Measurements from ENCODE around the gene SLC39A9.

GRCh38 chr14:69358966-69359365 is 39.5 kb upstream of the SLC39A9 start:
- TF ChIP-seq, protein P1, sequence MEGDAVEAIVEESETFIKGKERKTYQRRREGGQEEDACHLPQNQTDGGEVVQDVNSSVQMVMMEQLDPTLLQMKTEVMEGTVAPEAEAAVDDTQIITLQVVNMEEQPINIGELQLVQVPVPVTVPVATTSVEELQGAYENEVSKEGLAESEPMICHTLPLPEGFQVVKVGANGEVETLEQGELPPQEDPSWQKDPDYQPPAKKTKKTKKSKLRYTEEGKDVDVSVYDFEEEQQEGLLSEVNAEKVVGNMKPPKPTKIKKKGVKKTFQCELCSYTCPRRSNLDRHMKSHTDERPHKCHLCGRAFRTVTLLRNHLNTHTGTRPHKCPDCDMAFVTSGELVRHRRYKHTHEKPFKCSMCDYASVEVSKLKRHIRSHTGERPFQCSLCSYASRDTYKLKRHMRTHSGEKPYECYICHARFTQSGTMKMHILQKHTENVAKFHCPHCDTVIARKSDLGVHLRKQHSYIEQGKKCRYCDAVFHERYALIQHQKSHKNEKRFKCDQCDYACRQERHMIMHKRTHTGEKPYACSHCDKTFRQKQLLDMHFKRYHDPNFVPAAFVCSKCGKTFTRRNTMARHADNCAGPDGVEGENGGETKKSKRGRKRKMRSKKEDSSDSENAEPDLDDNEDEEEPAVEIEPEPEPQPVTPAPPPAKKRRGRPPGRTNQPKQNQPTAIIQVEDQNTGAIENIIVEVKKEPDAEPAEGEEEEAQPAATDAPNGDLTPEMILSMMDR (IDR thresholded peaks at IDR 0.05), result no peak
- no peak for TF ChIP-seq EZH2 (IDR thresholded peaks at IDR 0.05; ENCODE audit: borderline replicate concordance, insufficient read depth, low read depth, low read length, poor library complexity, severe bottlenecking)

All from B cell (primary cell).